PC-9 (cell line): ENCODE measurements around the gene HMGCS1. TPM values are rescaled to one million over a fixed set of nuclear protein-coding genes. Genes with fewer than 3 reads are reported as not detected.

ENCODE experiments used
- BruUV-seq: library from RNA; stranded (reverse); fragments of 400-500 nt; replicated peaks from 2 replicates; lab custom pipeline; 2021; lab: Mats Ljungman, UMichigan
- CTCF ChIA-PET: fragments of 300-600 bp; sonication (Branson Sonifier 250); formaldehyde crosslinking; loops from one replicate; lab custom pipeline; 2022; ENCODE audit warnings: antibody characterized with exemption; lab: Charles Lee
- POLR2A ChIA-PET: fragments of 300-600 bp; sonication (Branson Sonifier 250); formaldehyde crosslinking; loops from one replicate; lab custom pipeline; 2022; ENCODE audit warnings: antibody characterized with exemption; ENCODE audit not compliant: unreplicated experiment; lab: Charles Lee
- DNase-seq, 2 experiments: peaks; one replicate each; pipeline versions ENCODE4 v3.0.0 to v3.0.0-alpha.2; 2015 to 2022; ENCODE audit warnings: mixed read lengths in 1 of 2
- H2AFZ ChIP-seq: fragments of 200-600 bp; sonication (generic); 2 replicates; pipeline ENCODE4 v1.8.1; 2017; ENCODE audit warnings: antibody characterized with exemption
- H3F3A ChIP-seq: fragments of 200-600 bp; sonication (generic); 2 replicates; pipeline ENCODE4 v1.8.1; 2017; ENCODE audit warnings: antibody characterized with exemption, mild to moderate bottlenecking, low read depth; ENCODE audit not compliant: insufficient read depth
- H3K27ac ChIP-seq: fragments of 200-600 bp; sonication (generic); 2 replicates; pipeline ENCODE4 v1.6.1; 2016; ENCODE audit warnings: mixed run types
- H3K27me3 ChIP-seq: fragments of 200-600 bp; sonication (generic); 2 replicates; pipeline ENCODE4 v1.6.1; 2016; ENCODE audit warnings: low read depth, mixed run types; ENCODE audit not compliant: insufficient read depth
- H3K36me3 ChIP-seq: fragments of 200-600 bp; sonication (generic); 2 replicates; pipeline ENCODE4 v1.6.1; 2016; ENCODE audit warnings: low read depth, mixed run types
- H3K4me1 ChIP-seq: fragments of 200-600 bp; sonication (generic); replicated peaks from 2 replicates; pipeline ENCODE4 v1.6.1; 2016; ENCODE audit warnings: mixed run types; ENCODE audit not compliant: insufficient read depth
- H3K4me2 ChIP-seq: fragments of 200-600 bp; sonication (generic); 2 replicates; pipeline ENCODE4 v1.6.1; 2017; ENCODE audit warnings: mixed run types
- H3K4me3 ChIP-seq: fragments of 200-600 bp; sonication (generic); 2 replicates; pipeline ENCODE4 v1.6.1; 2016; ENCODE audit warnings: mixed run types
- H3K79me2 ChIP-seq: fragments of 200-600 bp; sonication (generic); 2 replicates; pipeline ENCODE4 v1.6.1; 2017; ENCODE audit warnings: low read depth, mixed run types
- H3K9me2 ChIP-seq: fragments of 200-600 bp; sonication (generic); 2 replicates; pipeline ENCODE4 v1.8.1; 2017; ENCODE audit warnings: mild to moderate bottlenecking; ENCODE audit not compliant: insufficient read depth
- H3K9me3 ChIP-seq: fragments of 200-600 bp; sonication (generic); 2 replicates; pipeline ENCODE4 v1.8.1; 2016; ENCODE audit warnings: low read depth; ENCODE audit not compliant: insufficient read depth
- H4K20me1 ChIP-seq: fragments of 200-600 bp; sonication (generic); 2 replicates; pipeline ENCODE4 v1.8.1; 2017; ENCODE audit not compliant: insufficient read depth
- CTCF ChIP-seq: fragments of 200-600 bp; sonication (generic); conservative IDR thresholded peaks from 2 replicates; pipeline ENCODE4 v1.6.1; 2017; ENCODE audit warnings: mixed run types, antibody characterized with exemption, mild to moderate bottlenecking, moderate library complexity
- EZH2 ChIP-seq: fragments of 200-600 bp; sonication (generic); IDR thresholded peaks from 2 replicates; pipeline ENCODE4 v1.8.0; 2017; ENCODE audit warnings: antibody characterized with exemption, low read depth
- intact Hi-C: fragments of 100-400 bp; cut with micrococcal nuclease; formaldehyde crosslinking; loops from one replicate; pipeline ENCODE4 v1.10.0; 2022; ENCODE audit not compliant: unreplicated experiment
- total RNA-seq: library from RNA; stranded (reverse); gene quantifications from 2 replicates; pipeline ENCODE4 v1.2.3, GENCODE V29; 2021

The HMGCS1 gene
- total RNA-seq, 1 experiment from 2014 or later, result 189 TPM

- DNase-seq, result peak in 1 of 2 experiments; percentile 25
- Histone ChIP-seq H2AFZ (no peak overlapping the region), H3K36me3 (no peaks in the 10 kb centered on the region), H3K9me3 (no peaks in the 10 kb centered on the region), H3F3A (peaks cover 1% of the 10 kb centered on the region; the same call in 1 of the 2 replicates), H3K4me1 (peaks cover 2% of the 10 kb centered on the region), H3K4me3 (no peak overlapping the region), H3K27ac (no peak overlapping the region), H3K79me2 (no peaks in the 10 kb centered on the region), H4K20me1 (no peaks in the 10 kb centered on the region), H3K27me3 (no peaks in the 10 kb centered on the region), H3K4me2 (no peak overlapping the region), H3K9me2 (no peaks in the 10 kb centered on the region)
- intact Hi-C loops, result no loop called here
- CTCF ChIA-PET, result no interaction called here
- POLR2A ChIA-PET, result no interaction called here
- TF ChIP-seq CTCF (no peak), EZH2 (no peak)
- BruUV-seq, result no TSS peak
Observed at GRCh38 chr5:43320846-43321245, 7.6 kb upstream of the HMGCS1 start.

GRCh38 chr5:43316421-43316820 is 3.2 kb upstream of the HMGCS1 start:
- Histone ChIP-seq H3K9me3 (peaks cover 6% of the 10 kb centered on the region; the same call in 1 of the 2 replicates), H3K4me1 (peaks cover 35% of the 10 kb centered on the region), H3K36me3 (0 out of 2 replicates have a peak, but pooled peaks cover 6% of the 10 kb centered on the region), H3K27me3 (no peaks in the 10 kb centered on the region), H3K9me2 (no peaks in the 10 kb centered on the region), H3K4me2 (no peak overlapping the region), H2AFZ (no peak overlapping the region), H3K79me2 (peaks cover 18% of the 10 kb centered on the region), H4K20me1 (peaks cover 10% of the 10 kb centered on the region; the same call in 1 of the 2 replicates), H3K27ac (no peak overlapping the region), H3F3A (peaks cover 20% of the 10 kb centered on the region), H3K4me3 (no peak overlapping the region)
- BruUV-seq, result TSS peak; percentile 14
- CTCF ChIA-PET, result no interaction called here
- intact Hi-C loops, result loop anchor here (10.0 kb wide), 1 partner anchor 198 kb away; the partner anchor contains the start of gene C5orf34
- no peak for TF ChIP-seq EZH2
- TF ChIP-seq CTCF, result no peak
- POLR2A ChIA-PET, result no interaction called here
- no peak for DNase-seq

GRCh38 chr5:43315682-43316081 is 2.5 kb upstream of the HMGCS1 start:
- H3K27ac ChIP-seq, result peak overlapping the region; percentile 45
- peak overlapping the region; percentile 72 for H3K4me2 ChIP-seq
- POLR2A ChIA-PET, result interaction anchor here (0.6 to 0.7 kb wide), 4 partner anchors 12 to 287 kb away, joined by 3 to 15 read pairs (median 4); partner anchors contain the start of genes NNT and TMEM267
- intact Hi-C loops, result loop anchor here (10.0 kb wide), 1 partner anchor 199 kb away; the partner anchor contains the start of gene C5orf34
- H3K4me1 ChIP-seq, result peaks cover 42% of the 10 kb centered on the region
- TF ChIP-seq CTCF (no peak), EZH2 (no peak)
- H4K20me1 ChIP-seq, result peaks cover 18% of the 10 kb centered on the region
- H3K4me3 ChIP-seq, result peak overlapping the region; percentile 25; the same call in 1 of the 2 replicates
- peaks cover 25% of the 10 kb centered on the region for H3K79me2 ChIP-seq
- BruUV-seq, result no TSS peak
- no peaks in the 10 kb centered on the region for H3K9me2 ChIP-seq
- no peak overlapping the region for H2AFZ ChIP-seq
- no peaks in the 10 kb centered on the region for H3K27me3 ChIP-seq
- peaks cover 6% of the 10 kb centered on the region; the same call in 1 of the 2 replicates for H3K9me3 ChIP-seq
- no peak for DNase-seq
- peaks cover 23% of the 10 kb centered on the region for H3F3A ChIP-seq
- CTCF ChIA-PET, result no interaction called here
- 0 out of 2 replicates have a peak, but pooled peaks cover 10% of the 10 kb centered on the region for H3K36me3 ChIP-seq
